Activated gamma-delta T cell treated with Interleukin-2 at 50 U/mL for 16 hours (primary cell): ENCODE data around the gene ARHGAP10.
"Not testable (repeated sequence)": the region's sequence is repeated elsewhere in the genome, so short reads cannot be mapped to it uniquely, and the experiment has no call there.

ENCODE experiments used
- DNase-seq: peaks from one replicate; pipeline ENCODE4 v3.0.0-alpha.2; 2020

The ARHGAP10 gene

GRCh38 chr4:147794787-147795413, 63.0 kb downstream of the ARHGAP10 start:
- no peak for DNase-seq

GRCh38 chr4:147799057-147799456, 67.2 kb downstream of the ARHGAP10 start:
- DNase-seq, result not testable (repeated sequence)

GRCh38 chr4:147799986-147800555, 68.2 kb downstream of the ARHGAP10 start:
- DNase-seq, result peak; percentile 54

- DNase-seq, result no peak
These were observed 69.9 kb downstream of the ARHGAP10 start for GRCh38 chr4:147801820-147802219.

- DNase-seq, result no peak
These were observed 70.5 kb downstream of the ARHGAP10 start for GRCh38 chr4:147802346-147802745.

GRCh38 chr4:147805946-147806345, 74.1 kb downstream of the ARHGAP10 start:
- DNase-seq, result no peak

- no peak for DNase-seq
These were observed 76.6 kb downstream of the ARHGAP10 start for GRCh38 chr4:147808447-147808846.

GRCh38 chr4:147809211-147809610, 77.3 kb downstream of the ARHGAP10 start:
- DNase-seq, result no peak

GRCh38 chr4:147811878-147812277, 80.0 kb downstream of the ARHGAP10 start:
- no peak for DNase-seq

- no peak for DNase-seq
These were observed 81.4 kb downstream of the ARHGAP10 start for GRCh38 chr4:147813109-147813773.

- no peak for DNase-seq
These were observed 82.1 kb downstream of the ARHGAP10 start for GRCh38 chr4:147813973-147814372.

GRCh38 chr4:147814376-147814775, 82.5 kb downstream of the ARHGAP10 start:
- no peak for DNase-seq

- no peak for DNase-seq
These were observed 83.9 kb downstream of the ARHGAP10 start for GRCh38 chr4:147815741-147816140.

GRCh38 chr4:147816382-147817254, 84.7 kb downstream of the ARHGAP10 start:
- no peak for DNase-seq

GRCh38 chr4:147820975-147821374, 89.1 kb downstream of the ARHGAP10 start:
- DNase-seq, result no peak

- DNase-seq, result no peak
These were observed 89.7 kb downstream of the ARHGAP10 start for GRCh38 chr4:147821555-147821954.

GRCh38 chr4:147822128-147822527, 90.2 kb downstream of the ARHGAP10 start:
- no peak for DNase-seq

GRCh38 chr4:147823130-147823529, 91.2 kb downstream of the ARHGAP10 start:
- DNase-seq, result no peak

- no peak for DNase-seq
These were observed 92.4 kb downstream of the ARHGAP10 start for GRCh38 chr4:147824316-147824715.

GRCh38 chr4:147824884-147825283, 93.0 kb downstream of the ARHGAP10 start:
- DNase-seq, result no peak

- no peak for DNase-seq
These were observed 93.8 kb downstream of the ARHGAP10 start for GRCh38 chr4:147825451-147826287.

GRCh38 chr4:147826288-147826646, 94.4 kb downstream of the ARHGAP10 start:
- DNase-seq, result no peak
